Panc1 (cell line): ENCODE results near the gene GLIS1. TPM values are rescaled to one million over a fixed set of nuclear protein-coding genes. Genes with fewer than 3 reads are reported as not detected.

Experiments
- ATAC-seq: fragments of 200-7000 bp; cut with Tn5 transposase; 2 replicates; pipeline ENCODE4 v1.9.1; 2020; ENCODE audit warnings: mild to moderate bottlenecking, moderate library complexity
- BruUV-seq: library from RNA; stranded (reverse); fragments of 400-500 nt; replicated peaks from 2 replicates; lab custom pipeline; 2021; lab: Mats Ljungman, UMichigan
- CTCF ChIA-PET: fragments of 300-600 bp; sonication (Branson Sonifier 250); formaldehyde crosslinking; loops from one replicate; lab custom pipeline; 2022; ENCODE audit warnings: antibody characterized with exemption; lab: Charles Lee
- POLR2A ChIA-PET: fragments of 300-600 bp; sonication (Branson Sonifier 250); formaldehyde crosslinking; loops from one replicate; lab custom pipeline; 2022; ENCODE audit warnings: antibody characterized with exemption; lab: Charles Lee
- DNase-seq: peaks from one replicate; pipeline ENCODE4 v3.0.0-alpha.2; 2010; ENCODE audit warnings: low read depth, low spot score
- H3K27ac ChIP-seq: 2 replicates; pipeline ENCODE4 v1.5.1; 2011; ENCODE audit warnings: mild to moderate bottlenecking, low read length, inconsistent platforms
- H3K27me3 ChIP-seq: fragments of 200-500 bp; sonication (Bioruptor generic); 2 replicates; pipeline ENCODE4 v1.6.0; 2014; ENCODE audit warnings: low read length, inconsistent platforms; ENCODE audit not compliant: control insufficient read depth, insufficient read depth
- H3K36me3 ChIP-seq: fragments of 200-500 bp; sonication (Bioruptor generic); 2 replicates; pipeline ENCODE4 v1.5.1; 2014; ENCODE audit warnings: inconsistent platforms, mild to moderate bottlenecking, low read length, moderate library complexity; ENCODE audit not compliant: control insufficient read depth, insufficient read depth
- H3K4me1 ChIP-seq: 2 replicates; pipeline ENCODE4 v1.5.1; 2011; ENCODE audit warnings: inconsistent platforms, mild to moderate bottlenecking, low read length, moderate library complexity; ENCODE audit not compliant: control insufficient read depth, insufficient read depth
- H3K4me3 ChIP-seq, 2 experiments: 2 replicates each; pipeline ENCODE4 v1.5.1; 2011 to 2012; ENCODE audit warnings: low read depth in 2 of 2, low read length in 2 of 2, mild to moderate bottlenecking in 2 of 2, inconsistent platforms in 1 of 2, moderate library complexity in 1 of 2
- H3K9me3 ChIP-seq: fragments of 200-500 bp; sonication (Bioruptor generic); 2 replicates; pipeline ENCODE4 v1.5.1; 2014; ENCODE audit warnings: low read depth, mild to moderate bottlenecking, inconsistent platforms, low read length, moderate library complexity; ENCODE audit not compliant: control insufficient read depth, insufficient read depth
- CTCF ChIP-seq: fragments of 450-650 bp; IDR thresholded peaks from 2 replicates; pipeline ENCODE4 v1.5.1; 2017; ENCODE audit warnings: mild to moderate bottlenecking
- POLR2AphosphoS5 ChIP-seq: IDR thresholded peaks from 2 replicates; pipeline ENCODE4 v1.6.1; 2012; ENCODE audit warnings: mild to moderate bottlenecking, low read depth, low read length, moderate library complexity
- REST ChIP-seq, 2 experiments: IDR thresholded peaks; 2 replicates each; pipeline ENCODE4 v1.6.1; 2011 to 2012; ENCODE audit warnings: low read depth in 2 of 2, control low read depth in 1 of 2, low read length in 1 of 2, mild to moderate bottlenecking in 1 of 2, moderate library complexity in 1 of 2; ENCODE audit not compliant: insufficient read depth in 1 of 2
- SIN3A ChIP-seq: IDR thresholded peaks from 2 replicates; pipeline ENCODE4 v1.6.1; 2012; ENCODE audit warnings: low read depth, mild to moderate bottlenecking, low read length, moderate library complexity, borderline replicate concordance; ENCODE audit not compliant: insufficient read depth
- TCF7L2 ChIP-seq: IDR thresholded peaks from 2 replicates; pipeline ENCODE4 v1.6.1; 2011; ENCODE audit warnings: mild to moderate bottlenecking, low read depth, low read length, inconsistent platforms
- in situ Hi-C: cut with HindIII; loops from 2 replicates; pipeline ENCODE4 v1.10.0; 2016; ENCODE audit warnings: low sequenced_read_pairs, low pct_unique_long_range_greater_than_20kb
- intact Hi-C: fragments of 100-400 bp; cut with micrococcal nuclease; formaldehyde crosslinking; loops from one replicate; pipeline ENCODE4 v1.10.0; 2022; ENCODE audit not compliant: unreplicated experiment
- total RNA-seq: library from RNA; stranded (reverse); gene quantifications from one replicate; pipeline ENCODE4 v1.2.1, GENCODE V29; 2021; ENCODE audit not compliant: unreplicated experiment

The GLIS1 gene
- total RNA-seq, 1 experiment from 2014 or later, result 0.28 TPM

DNA sequence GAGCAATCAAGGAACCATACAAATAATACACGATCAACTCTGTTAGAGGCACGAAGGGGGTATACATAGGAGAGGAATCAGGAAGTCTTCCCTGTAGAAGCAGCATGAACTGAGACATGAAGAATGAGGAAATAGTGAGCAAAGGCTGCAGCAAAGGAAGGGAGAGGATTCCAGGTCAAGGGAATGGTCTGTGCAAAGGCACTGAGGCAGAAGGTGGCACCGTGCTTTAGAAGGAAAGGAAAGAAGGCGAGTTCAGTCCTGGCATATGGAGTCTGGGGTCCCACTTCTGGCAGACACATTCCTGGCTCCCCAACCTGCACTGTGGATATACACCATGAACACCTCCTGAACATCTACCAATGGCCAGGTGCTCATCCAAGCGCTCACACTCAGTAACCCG lies 56.1 kb downstream of the GLIS1 start:
- Histone ChIP-seq H3K4me3 (no peak overlapping the region), H3K27ac (no peak overlapping the region), H3K27me3 (no peaks in the 10 kb centered on the region; the same call in 1 of the 2 replicates), H3K36me3 (no peaks in the 10 kb centered on the region), H3K9me3 (no peaks in the 10 kb centered on the region), H3K4me1 (peaks cover 6% of the 10 kb centered on the region; the same call in 1 of the 2 replicates)
- DNase-seq (no peak), ATAC-seq (no peak)
- ChIA-PET CTCF (interaction anchor here (1.6 kb wide), 1 partner anchor 198 kb away, joined by 14 read pairs; no protein-coding TSS in a partner anchor), POLR2A (no interaction called here)
- no peak for TF ChIP-seq SIN3A
- no peak for TF ChIP-seq CTCF
- TF ChIP-seq POLR2AphosphoS5, result no peak
- no peak for TF ChIP-seq TCF7L2
- no peak for TF ChIP-seq REST (IDR thresholded peaks at IDR 0.05; ENCODE audit: insufficient read depth in 1 of 2, low read depth in 2 of 2, low read length in 1 of 2)
- in situ Hi-C loops (no loop called here), intact Hi-C loops (loop anchor here (5.0 kb wide), 1 partner anchor 196 kb away; no protein-coding TSS in a partner anchor)
- BruUV-seq, result no TSS peak

- H3K27ac ChIP-seq, result no peak overlapping the region
- CTCF ChIA-PET, result interaction anchor here (1.6 kb wide), 1 partner anchor 197 kb away, joined by 14 read pairs; no protein-coding TSS in a partner anchor
- no peaks in the 10 kb centered on the region for H3K36me3 ChIP-seq
- DNase-seq, result no peak
- no peaks in the 10 kb centered on the region; the same call in 1 of the 2 replicates for H3K27me3 ChIP-seq
- intact Hi-C loops, result loop anchor here (5.0 kb wide), 1 partner anchor 195 kb away; no protein-coding TSS in a partner anchor
- no peak overlapping the region for H3K4me3 ChIP-seq
- in situ Hi-C loops, result no loop called here
- peak; percentile 57; the same call in 1 of the 2 replicates for ATAC-seq
- POLR2A ChIA-PET, result no interaction called here
- peaks cover 6% of the 10 kb centered on the region; the same call in 1 of the 2 replicates for H3K4me1 ChIP-seq
- no peak for TF ChIP-seq SIN3A
- TF ChIP-seq CTCF, result peak; percentile 41; the same call in 1 of the 2 replicates
- TF ChIP-seq TCF7L2, result no peak
- no peak for TF ChIP-seq REST (IDR thresholded peaks at IDR 0.05; ENCODE audit: insufficient read depth in 1 of 2, low read depth in 2 of 2, low read length in 1 of 2)
- BruUV-seq, result no TSS peak
- no peaks in the 10 kb centered on the region for H3K9me3 ChIP-seq
Observed at GRCh38 chr1:53681977-53682685, 56.8 kb downstream of the GLIS1 start.
